ENCODE data around the gene EIF2B4. TPM values are rescaled to one million over a fixed set of nuclear protein-coding genes. Genes with fewer than 3 reads are reported as not detected.
A peak's percentile ranks its signal among the peaks of the same experiment; 100 is the strongest.

The EIF2B4 gene
- total RNA-seq (2021; ENCODE audit: unreplicated experiment) (57.2 TPM), Bru-seq, nascent RNA (percentile 79 among the genes with signal in this experiment), BruChase-seq, experiment 1, labeled RNA remaining after a 2-hour chase (percentile 86 among the genes with signal in this experiment), BruChase-seq, experiment 2, labeled RNA remaining after a 6-hour chase (percentile 88 among the genes with signal in this experiment)
- polyA plus RNA-seq (2012; ENCODE audit: insufficient read length) = 63.7 TPM
- long read RNA-seq, transcript EIF2B4-201 (13 exons, 1,792 nt) = major isoform, 66 of 170 reads
- long read RNA-seq, transcript EIF2B4-205 (13 exons, 1,608 nt) = minor isoform, 37 of 170 reads
- long read RNA-seq, transcript EIF2B4-210 (12 exons, 1,949 nt) = minor isoform, 5 of 170 reads
- long read RNA-seq, partial matches to known transcripts = 19 of 170 reads
- long read RNA-seq, other reads (novel, unspliced or antisense) = 40 of 170 reads

DNA sequence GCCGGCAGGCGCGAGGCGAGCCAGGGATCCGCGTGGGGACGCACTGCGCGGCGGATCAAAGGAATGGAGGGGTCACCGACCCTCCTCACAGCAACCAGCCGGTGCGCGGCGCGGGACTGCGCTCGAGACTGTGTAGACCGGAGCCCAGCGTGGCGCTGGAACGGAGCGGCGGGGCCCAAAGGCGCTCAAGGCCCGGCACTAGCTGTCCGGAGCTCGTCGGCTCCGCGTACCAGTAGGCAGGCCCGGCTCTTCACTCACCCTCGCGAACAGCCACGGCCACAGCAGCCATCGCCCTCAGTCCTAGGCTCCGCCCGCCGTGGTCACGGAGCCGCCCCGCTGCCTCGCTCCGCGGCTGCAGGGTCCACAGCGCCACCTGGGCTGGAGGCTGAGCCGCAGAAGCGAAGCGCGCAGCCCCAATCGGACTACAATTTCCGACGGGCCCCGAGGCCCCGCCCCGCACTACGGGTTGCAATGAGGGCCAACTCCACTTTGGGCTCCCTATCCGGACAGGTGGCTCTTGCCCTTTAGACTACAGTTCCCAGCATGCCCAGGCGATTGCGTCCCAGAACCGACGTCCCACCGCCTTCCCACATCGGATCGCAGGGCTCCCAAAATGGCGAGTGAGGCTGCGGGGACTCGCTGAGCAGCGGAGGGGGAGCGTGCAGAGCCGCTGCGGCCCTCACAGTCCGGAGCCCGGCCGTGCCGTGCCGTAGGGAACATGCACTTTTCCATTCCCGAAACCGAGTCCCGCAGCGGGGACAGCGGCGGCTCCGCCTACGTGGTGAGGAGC, at the start of gene EIF2B4, which contains the start of gene SNX17:
Gene EIF2B4 (minus strand): TSS at position 313 of the 790 bp plus-strand sequence. CDS start 24 bp downstream, at position 289.
Gene SNX17 (plus strand): TSS at position 591 of the 790 bp plus-strand sequence. CDS start 128 bp downstream, at position 719.
- Histone ChIP-seq H3K27ac (ENCODE audit: low read length) (peak within 1 kb of the TSS; percentile 94), H3K4me1 (ENCODE audit: control insufficient read depth, insufficient read depth, low read length) (peaks cover 18% of the 10 kb centered on the region), H3K36me3 (ENCODE audit: control insufficient read depth, insufficient read depth, low read length) (peaks cover 19% of the 10 kb centered on the region), H3K4me3 (ENCODE audit: low read depth in 2 of 2, low read length in 2 of 2) (peak within 1 kb of the TSS; percentile 97 to 99), H3K27me3 (ENCODE audit: control insufficient read depth, insufficient read depth, low read length) (no peaks in the 10 kb centered on the region), H3K9me3 (ENCODE audit: control insufficient read depth, insufficient read depth, low read depth, low read length) (no peaks in the 10 kb centered on the region)
- in situ Hi-C loops (cut with HindIII; ENCODE audit: low pct_unique_long_range_greater_than_20kb, low sequenced_read_pairs) (no loop called here), intact Hi-C loops (cut with micrococcal nuclease; ENCODE audit: unreplicated experiment) (no loop called here)
- peak; percentile 96 for ATAC-seq
- no TSS peak for BruUV-seq (replicated peaks)
- POLR2A ChIA-PET = interaction anchor here (0.7 to 1.7 kb wide), 2 partner anchors 60 to 155 kb away, joined by 3 to 6 read pairs; no protein-coding TSS in a partner anchor
- CTCF ChIA-PET = no interaction called here
- TF ChIP-seq POLR2AphosphoS5 (IDR thresholded peaks at IDR 0.05; ENCODE audit: low read depth, low read length) = peak; percentile 87; the same call in 1 of the 2 replicates
- TF ChIP-seq, protein P1, sequence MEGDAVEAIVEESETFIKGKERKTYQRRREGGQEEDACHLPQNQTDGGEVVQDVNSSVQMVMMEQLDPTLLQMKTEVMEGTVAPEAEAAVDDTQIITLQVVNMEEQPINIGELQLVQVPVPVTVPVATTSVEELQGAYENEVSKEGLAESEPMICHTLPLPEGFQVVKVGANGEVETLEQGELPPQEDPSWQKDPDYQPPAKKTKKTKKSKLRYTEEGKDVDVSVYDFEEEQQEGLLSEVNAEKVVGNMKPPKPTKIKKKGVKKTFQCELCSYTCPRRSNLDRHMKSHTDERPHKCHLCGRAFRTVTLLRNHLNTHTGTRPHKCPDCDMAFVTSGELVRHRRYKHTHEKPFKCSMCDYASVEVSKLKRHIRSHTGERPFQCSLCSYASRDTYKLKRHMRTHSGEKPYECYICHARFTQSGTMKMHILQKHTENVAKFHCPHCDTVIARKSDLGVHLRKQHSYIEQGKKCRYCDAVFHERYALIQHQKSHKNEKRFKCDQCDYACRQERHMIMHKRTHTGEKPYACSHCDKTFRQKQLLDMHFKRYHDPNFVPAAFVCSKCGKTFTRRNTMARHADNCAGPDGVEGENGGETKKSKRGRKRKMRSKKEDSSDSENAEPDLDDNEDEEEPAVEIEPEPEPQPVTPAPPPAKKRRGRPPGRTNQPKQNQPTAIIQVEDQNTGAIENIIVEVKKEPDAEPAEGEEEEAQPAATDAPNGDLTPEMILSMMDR (IDR thresholded peaks at IDR 0.05) = peak; percentile 97
- peak; percentile 100 for TF ChIP-seq TCF7L2 (IDR thresholded peaks at IDR 0.05; ENCODE audit: low read depth, low read length)
- TF ChIP-seq, protein P2, sequence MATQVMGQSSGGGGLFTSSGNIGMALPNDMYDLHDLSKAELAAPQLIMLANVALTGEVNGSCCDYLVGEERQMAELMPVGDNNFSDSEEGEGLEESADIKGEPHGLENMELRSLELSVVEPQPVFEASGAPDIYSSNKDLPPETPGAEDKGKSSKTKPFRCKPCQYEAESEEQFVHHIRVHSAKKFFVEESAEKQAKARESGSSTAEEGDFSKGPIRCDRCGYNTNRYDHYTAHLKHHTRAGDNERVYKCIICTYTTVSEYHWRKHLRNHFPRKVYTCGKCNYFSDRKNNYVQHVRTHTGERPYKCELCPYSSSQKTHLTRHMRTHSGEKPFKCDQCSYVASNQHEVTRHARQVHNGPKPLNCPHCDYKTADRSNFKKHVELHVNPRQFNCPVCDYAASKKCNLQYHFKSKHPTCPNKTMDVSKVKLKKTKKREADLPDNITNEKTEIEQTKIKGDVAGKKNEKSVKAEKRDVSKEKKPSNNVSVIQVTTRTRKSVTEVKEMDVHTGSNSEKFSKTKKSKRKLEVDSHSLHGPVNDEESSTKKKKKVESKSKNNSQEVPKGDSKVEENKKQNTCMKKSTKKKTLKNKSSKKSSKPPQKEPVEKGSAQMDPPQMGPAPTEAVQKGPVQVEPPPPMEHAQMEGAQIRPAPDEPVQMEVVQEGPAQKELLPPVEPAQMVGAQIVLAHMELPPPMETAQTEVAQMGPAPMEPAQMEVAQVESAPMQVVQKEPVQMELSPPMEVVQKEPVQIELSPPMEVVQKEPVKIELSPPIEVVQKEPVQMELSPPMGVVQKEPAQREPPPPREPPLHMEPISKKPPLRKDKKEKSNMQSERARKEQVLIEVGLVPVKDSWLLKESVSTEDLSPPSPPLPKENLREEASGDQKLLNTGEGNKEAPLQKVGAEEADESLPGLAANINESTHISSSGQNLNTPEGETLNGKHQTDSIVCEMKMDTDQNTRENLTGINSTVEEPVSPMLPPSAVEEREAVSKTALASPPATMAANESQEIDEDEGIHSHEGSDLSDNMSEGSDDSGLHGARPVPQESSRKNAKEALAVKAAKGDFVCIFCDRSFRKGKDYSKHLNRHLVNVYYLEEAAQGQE (IDR thresholded peaks at IDR 0.05; ENCODE audit: insufficient read depth in 1 of 2, low read depth in 2 of 2, low read length in 1 of 2) = peak in 1 of 2 experiments; percentile 49; a peak in 1 of 4 replicates
- TF ChIP-seq SIN3A (IDR thresholded peaks at IDR 0.05; ENCODE audit: borderline replicate concordance, insufficient read depth, low read depth, low read length) = peak; percentile 67; the same call in 1 of the 2 replicates
- peak; percentile 99 for DNase-seq (ENCODE audit: low read depth, low spot score)

DNA sequence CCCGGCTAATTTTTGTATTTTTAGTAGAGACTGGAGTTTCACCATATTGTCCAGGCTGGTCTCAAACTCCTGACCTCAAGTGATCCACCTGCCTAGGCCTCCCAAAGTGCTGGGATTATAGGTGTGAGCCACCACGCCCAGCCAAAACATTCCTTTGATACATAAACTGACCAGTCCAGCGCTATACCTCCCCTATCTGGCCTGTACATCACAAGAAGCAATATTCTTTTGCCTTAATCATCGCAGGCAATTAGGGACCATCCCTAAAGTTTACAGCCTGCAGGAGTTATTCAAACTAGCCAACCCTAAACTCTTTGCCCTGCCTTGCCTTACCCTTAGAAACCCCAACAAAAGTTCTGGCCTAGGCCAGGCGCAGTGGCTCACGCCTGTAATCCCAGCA, 46.0 kb upstream of the EIF2B4 start:
- Histone ChIP-seq H3K4me3 (ENCODE audit: low read depth in 2 of 2, low read length in 2 of 2) (no peak overlapping the region), H3K36me3 (ENCODE audit: control insufficient read depth, insufficient read depth, low read length) (no peaks in the 10 kb centered on the region), H3K4me1 (ENCODE audit: control insufficient read depth, insufficient read depth, low read length) (no peaks in the 10 kb centered on the region), H3K27me3 (ENCODE audit: control insufficient read depth, insufficient read depth, low read length) (no peaks in the 10 kb centered on the region), H3K27ac (ENCODE audit: low read length) (no peak overlapping the region), H3K9me3 (ENCODE audit: control insufficient read depth, insufficient read depth, low read depth, low read length) (no peaks in the 10 kb centered on the region)
- ChIA-PET POLR2A (no interaction called here), CTCF (no interaction called here)
- no peak for DNase-seq (ENCODE audit: low read depth, low spot score)
- intact Hi-C loops (cut with micrococcal nuclease; ENCODE audit: unreplicated experiment) = no loop called here
- no peak for ATAC-seq
- in situ Hi-C loops (cut with HindIII; ENCODE audit: low pct_unique_long_range_greater_than_20kb, low sequenced_read_pairs) = no loop called here
- no TSS peak for BruUV-seq (replicated peaks)
- no peak for TF ChIP-seq TCF7L2 (IDR thresholded peaks at IDR 0.05; ENCODE audit: low read depth, low read length)
- no peak for TF ChIP-seq SIN3A (IDR thresholded peaks at IDR 0.05; ENCODE audit: borderline replicate concordance, insufficient read depth, low read depth, low read length)
- TF ChIP-seq POLR2AphosphoS5 (IDR thresholded peaks at IDR 0.05; ENCODE audit: low read depth, low read length) = no peak
- TF ChIP-seq, protein P1 (IDR thresholded peaks at IDR 0.05) = no peak
- TF ChIP-seq, protein P2 (IDR thresholded peaks at IDR 0.05; ENCODE audit: insufficient read depth in 1 of 2, low read depth in 2 of 2, low read length in 1 of 2) = no peak
